ENCODE results near the gene KCNK1. TPM values are rescaled to one million over a fixed set of nuclear protein-coding genes. Genes with fewer than 3 reads are reported as not detected.
"Not testable (repeated sequence)": the region's sequence is repeated elsewhere in the genome, so short reads cannot be mapped to it uniquely, and the experiment has no call there.

KCNK1 gene
- total RNA-seq, 1 donor from 2014 or later: 5.7 TPM

DNA sequence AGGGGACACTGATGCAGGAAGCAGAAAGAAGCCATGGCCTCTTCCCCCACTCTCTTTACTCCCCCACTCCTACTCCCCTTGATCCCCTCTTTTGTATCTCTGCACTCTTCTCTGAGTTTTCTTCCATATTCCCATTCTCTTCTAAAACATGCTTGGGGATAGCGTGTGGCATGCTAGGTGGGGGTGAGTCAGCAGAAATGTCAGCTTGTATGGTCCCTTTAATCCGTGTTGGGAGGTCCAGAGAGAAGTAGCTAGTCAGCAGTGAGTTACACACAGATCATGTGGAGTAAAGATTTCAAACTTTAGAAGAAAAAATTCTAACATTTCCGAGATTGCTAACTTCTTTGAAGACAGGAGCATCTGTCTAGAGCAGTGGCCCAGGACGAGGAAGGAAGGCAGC is 4.0 kb upstream of the KCNK1 start:
- peaks cover 6% of the 10 kb centered on the region for H3K4me1 ChIP-seq (ENCODE audit: insufficient read depth, low read length)
- H2AFZ ChIP-seq (ENCODE audit: low read depth, low read length): no peak overlapping the region
- H3K36me3 ChIP-seq (ENCODE audit: insufficient read depth, low read length): no peaks in the 10 kb centered on the region
- no peaks in the 10 kb centered on the region for H3K36me3 Mint-ChIP-seq (ENCODE audit: low read depth, unreplicated experiment)
- no peak overlapping the region for H3K4me3 ChIP-seq (ENCODE audit: insufficient read depth, low read depth, low read length)
- FAIRE-seq: no peak
- no peaks in the 10 kb centered on the region for H3K79me2 ChIP-seq (ENCODE audit: insufficient read depth, low read length)
- no peak overlapping the region for H3K27ac ChIP-seq (ENCODE audit: low read depth, low read length)
- no peak for TF ChIP-seq EZH2 (IDR thresholded peaks at IDR 0.05; ENCODE audit: insufficient read depth, low read length)
- TF ChIP-seq CTCF (IDR thresholded peaks at IDR 0.05; ENCODE audit: insufficient read depth, low read depth, low read length): no peak
- DNase-seq (ENCODE audit: low read depth): no peak
- H3K27me3 ChIP-seq (ENCODE audit: insufficient read depth, low read length): peaks cover 4% of the 10 kb centered on the region
- H3K27me3 Mint-ChIP-seq (ENCODE audit: low read depth, unreplicated experiment): peaks cover 8% of the 10 kb centered on the region
- H3K4me3 Mint-ChIP-seq (ENCODE audit: unreplicated experiment): no peak overlapping the region
- H4K20me1 ChIP-seq (ENCODE audit: insufficient read depth, low read length): no peaks in the 10 kb centered on the region
- no peak overlapping the region for H3K4me2 ChIP-seq (ENCODE audit: low read length)
- H3K4me1 Mint-ChIP-seq (ENCODE audit: low read depth, unreplicated experiment): no peaks in the 10 kb centered on the region
- no peak overlapping the region for H3K9ac ChIP-seq (ENCODE audit: low read length)
- H3K9me3 Mint-ChIP-seq (ENCODE audit: unreplicated experiment): peaks cover 1% of the 10 kb centered on the region
- no peak overlapping the region for H3K27ac Mint-ChIP-seq (ENCODE audit: unreplicated experiment)
- no peaks in the 10 kb centered on the region for H3K9me3 ChIP-seq (ENCODE audit: insufficient read depth, low read depth, low read length)

DNA sequence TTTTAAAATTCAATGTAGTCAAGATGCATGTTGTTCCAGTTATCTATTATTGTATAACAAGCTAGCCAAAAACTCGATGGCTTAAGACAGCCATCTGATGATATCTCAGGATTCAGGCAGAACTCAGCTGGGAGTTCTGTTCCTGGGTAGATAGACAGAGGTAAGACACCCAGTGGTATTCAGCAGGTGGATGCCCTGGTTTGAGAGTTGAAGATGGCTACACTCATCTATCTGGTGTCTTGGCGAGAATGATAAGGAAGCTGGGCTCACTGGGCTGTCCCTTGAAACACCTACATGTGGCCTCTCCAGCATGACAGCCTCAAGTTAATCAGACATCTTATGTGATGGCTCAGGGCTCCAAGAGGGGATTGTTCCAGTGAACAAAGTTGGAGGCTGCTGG is 3.3 kb upstream of the KCNK1 start:
- Mint-ChIP-seq H3K27ac (ENCODE audit: unreplicated experiment) (no peak overlapping the region), H3K36me3 (ENCODE audit: low read depth, unreplicated experiment) (no peaks in the 10 kb centered on the region), H3K27me3 (ENCODE audit: low read depth, unreplicated experiment) (peaks cover 9% of the 10 kb centered on the region), H3K9me3 (ENCODE audit: unreplicated experiment) (peaks cover 1% of the 10 kb centered on the region), H3K4me3 (ENCODE audit: unreplicated experiment) (no peak overlapping the region), H3K4me1 (ENCODE audit: low read depth, unreplicated experiment) (no peaks in the 10 kb centered on the region)
- peaks cover 3% of the 10 kb centered on the region for H4K20me1 ChIP-seq (ENCODE audit: insufficient read depth, low read length)
- TF ChIP-seq CTCF (IDR thresholded peaks at IDR 0.05; ENCODE audit: insufficient read depth, low read depth, low read length): no peak
- H3K4me1 ChIP-seq (ENCODE audit: insufficient read depth, low read length): peaks cover 10% of the 10 kb centered on the region
- no peaks in the 10 kb centered on the region for H3K36me3 ChIP-seq (ENCODE audit: insufficient read depth, low read length)
- no peak for DNase-seq (ENCODE audit: low read depth)
- no peaks in the 10 kb centered on the region for H3K9me3 ChIP-seq (ENCODE audit: insufficient read depth, low read depth, low read length)
- no peak for FAIRE-seq
- no peak overlapping the region for H3K9ac ChIP-seq (ENCODE audit: low read length)
- H3K27me3 ChIP-seq (ENCODE audit: insufficient read depth, low read length): peaks cover 4% of the 10 kb centered on the region
- no peak overlapping the region for H3K27ac ChIP-seq (ENCODE audit: low read depth, low read length)
- no peak overlapping the region for H3K4me2 ChIP-seq (ENCODE audit: low read length)
- H2AFZ ChIP-seq (ENCODE audit: low read depth, low read length): no peak overlapping the region
- no peaks in the 10 kb centered on the region for H3K79me2 ChIP-seq (ENCODE audit: insufficient read depth, low read length)
- H3K4me3 ChIP-seq (ENCODE audit: insufficient read depth, low read depth, low read length): no peak overlapping the region

GRCh38 chr1:233611363-233611762 is 2.5 kb upstream of the KCNK1 start:
- DNase-seq (ENCODE audit: low read depth); H3K36me3 ChIP-seq (ENCODE audit: insufficient read depth, low read length); H3K4me2 ChIP-seq (ENCODE audit: low read length); H3K36me3 Mint-ChIP-seq (ENCODE audit: low read depth, unreplicated experiment); H3K79me2 ChIP-seq (ENCODE audit: insufficient read depth, low read length); H3K4me3 ChIP-seq (ENCODE audit: insufficient read depth, low read depth, low read length); H3K9me3 Mint-ChIP-seq (ENCODE audit: unreplicated experiment); H3K27ac ChIP-seq (ENCODE audit: low read depth, low read length); H2AFZ ChIP-seq (ENCODE audit: low read depth, low read length); H3K4me1 Mint-ChIP-seq (ENCODE audit: low read depth, unreplicated experiment); FAIRE-seq; H3K27me3 ChIP-seq (ENCODE audit: insufficient read depth, low read length); H3K4me3 Mint-ChIP-seq (ENCODE audit: unreplicated experiment); H4K20me1 ChIP-seq (ENCODE audit: insufficient read depth, low read length); H3K9ac ChIP-seq (ENCODE audit: low read length); H3K9me3 ChIP-seq (ENCODE audit: insufficient read depth, low read depth, low read length); H3K27ac Mint-ChIP-seq (ENCODE audit: unreplicated experiment): not testable (repeated sequence)
- H3K4me1 ChIP-seq (ENCODE audit: insufficient read depth, low read length): peaks cover 10% of the 10 kb centered on the region
- peaks cover 10% of the 10 kb centered on the region for H3K27me3 Mint-ChIP-seq (ENCODE audit: low read depth, unreplicated experiment)
